Hepatocyte (in vitro differentiated cells): ENCODE data around the gene SLC25A21. TPM values are rescaled to one million over a fixed set of nuclear protein-coding genes. Genes with fewer than 3 reads are reported as not detected.
A peak's percentile ranks its signal among the peaks of the same experiment; 100 is the strongest.

Experiments used
- DNase-seq: peaks from one replicate; pipeline ENCODE4 v3.0.0-alpha.2; 2016; ENCODE audit warnings: low spot score
- H2AFZ ChIP-seq: fragments of 200-600 bp; sonication (generic); 2 replicates; pipeline ENCODE4 v1.6.0; 2016; ENCODE audit warnings: antibody characterized with exemption, mild to moderate bottlenecking
- H3K27ac ChIP-seq: fragments of 200-600 bp; sonication (generic); 2 replicates; pipeline ENCODE4 v1.5.1; 2016; ENCODE audit warnings: mild to moderate bottlenecking
- H3K27me3 ChIP-seq: fragments of 200-600 bp; sonication (generic); 2 replicates; pipeline ENCODE4 v1.6.1; 2016
- H3K36me3 ChIP-seq: fragments of 200-600 bp; sonication (generic); replicated peaks from 2 replicates; pipeline ENCODE4 v1.5.1; 2016; ENCODE audit warnings: low read depth; ENCODE audit not compliant: insufficient read depth
- H3K4me1 ChIP-seq: fragments of 200-600 bp; sonication (generic); 2 replicates; pipeline ENCODE4 v1.5.1; 2016; ENCODE audit warnings: mild to moderate bottlenecking, moderate library complexity; ENCODE audit not compliant: insufficient read depth
- H3K4me2 ChIP-seq: fragments of 200-600 bp; sonication (generic); 2 replicates; pipeline ENCODE4 v1.6.0; 2016
- H3K4me3 ChIP-seq: fragments of 200-600 bp; sonication (generic); 2 replicates; pipeline ENCODE4 v1.5.1; 2016; ENCODE audit warnings: mild to moderate bottlenecking
- H3K79me2 ChIP-seq: fragments of 200-600 bp; sonication (generic); 2 replicates; pipeline ENCODE4 v1.6.0; 2017; ENCODE audit warnings: mild to moderate bottlenecking
- H3K9me2 ChIP-seq: fragments of 200-600 bp; sonication (generic); replicated peaks from 2 replicates; pipeline ENCODE4 v1.6.0; 2017; ENCODE audit warnings: mild to moderate bottlenecking; ENCODE audit not compliant: insufficient read depth
- H3K9me3 ChIP-seq: fragments of 200-600 bp; sonication (generic); 2 replicates; pipeline ENCODE4 v1.5.1; 2016; ENCODE audit warnings: low read depth, mild to moderate bottlenecking
- H4K20me1 ChIP-seq: fragments of 200-600 bp; sonication (generic); 2 replicates; pipeline ENCODE4 v1.6.0; 2016; ENCODE audit warnings: mild to moderate bottlenecking; ENCODE audit not compliant: insufficient read depth, poor library complexity, severe bottlenecking
- EZH2 ChIP-seq: fragments of 200-600 bp; sonication (generic); IDR thresholded peaks from 2 replicates; pipeline ENCODE4 v1.6.1; 2016; ENCODE audit warnings: antibody characterized with exemption, mild to moderate bottlenecking, borderline replicate concordance
- EZH2phosphoT487 ChIP-seq: fragments of 200-600 bp; sonication (generic); IDR thresholded peaks from one replicate; pipeline ENCODE4 v1.6.1; 2018; ENCODE audit warnings: antibody characterized with exemption, mild to moderate bottlenecking, low read depth, moderate library complexity; ENCODE audit not compliant: unreplicated experiment, severe bottlenecking
- WGBS: methylation state at CpG from one replicate; pipeline ENCODE4 v1.1.6; 2016; ENCODE audit warnings: low lambda C conversion rate; ENCODE audit errors: missing lambda C conversion rate; 5-methylcytosine and 5-hydroxymethylcytosine counted together
- polyA plus RNA-seq: library from polyadenylated mRNA; unstranded; fragments of >200 nt; fragmentation: Nextera tagmentation; extraction: Ambion mirVana; gene quantifications from 2 replicates; pipeline ENCODE4 v1.2.1, GENCODE V29; 2016
- total RNA-seq: library from RNA; depleted of rRNA; stranded (reverse); fragments of >200 nt; gene quantifications from 2 replicates; pipeline ENCODE4 v1.2.3, GENCODE V29; 2014
- TF ChIP-seq, protein P1 (sequence below): fragments of 200-600 bp; sonication (generic); IDR thresholded peaks from 2 replicates; pipeline ENCODE4 v1.5.1; 2016; ENCODE audit warnings: antibody characterized with exemption, mild to moderate bottlenecking; ENCODE audit not compliant: poor library complexity

SLC25A21 gene
- total and polyA plus RNA-seq, 2 experiments from 2014 or later: 1.4 to 1.6 TPM

- no peaks in the 10 kb centered on the region for H3K9me2 ChIP-seq
- 61% methylated on average over 15 of the region's 15 CpGs for WGBS
- TF ChIP-seq, protein P1, sequence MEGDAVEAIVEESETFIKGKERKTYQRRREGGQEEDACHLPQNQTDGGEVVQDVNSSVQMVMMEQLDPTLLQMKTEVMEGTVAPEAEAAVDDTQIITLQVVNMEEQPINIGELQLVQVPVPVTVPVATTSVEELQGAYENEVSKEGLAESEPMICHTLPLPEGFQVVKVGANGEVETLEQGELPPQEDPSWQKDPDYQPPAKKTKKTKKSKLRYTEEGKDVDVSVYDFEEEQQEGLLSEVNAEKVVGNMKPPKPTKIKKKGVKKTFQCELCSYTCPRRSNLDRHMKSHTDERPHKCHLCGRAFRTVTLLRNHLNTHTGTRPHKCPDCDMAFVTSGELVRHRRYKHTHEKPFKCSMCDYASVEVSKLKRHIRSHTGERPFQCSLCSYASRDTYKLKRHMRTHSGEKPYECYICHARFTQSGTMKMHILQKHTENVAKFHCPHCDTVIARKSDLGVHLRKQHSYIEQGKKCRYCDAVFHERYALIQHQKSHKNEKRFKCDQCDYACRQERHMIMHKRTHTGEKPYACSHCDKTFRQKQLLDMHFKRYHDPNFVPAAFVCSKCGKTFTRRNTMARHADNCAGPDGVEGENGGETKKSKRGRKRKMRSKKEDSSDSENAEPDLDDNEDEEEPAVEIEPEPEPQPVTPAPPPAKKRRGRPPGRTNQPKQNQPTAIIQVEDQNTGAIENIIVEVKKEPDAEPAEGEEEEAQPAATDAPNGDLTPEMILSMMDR: no peak
- no peak for TF ChIP-seq EZH2
- TF ChIP-seq EZH2phosphoT487: no peak
- H3K9me3 ChIP-seq: no peaks in the 10 kb centered on the region
- H3K4me1 ChIP-seq: peaks cover 10% of the 10 kb centered on the region
- H3K4me2 ChIP-seq: peak overlapping the region; percentile 34
- peak overlapping the region; percentile 64 for H3K27ac ChIP-seq
- no peak for DNase-seq
- H4K20me1 ChIP-seq: no peaks in the 10 kb centered on the region
- no peak overlapping the region for H3K4me3 ChIP-seq
- no peaks in the 10 kb centered on the region for H3K36me3 ChIP-seq
- H2AFZ ChIP-seq: no peak overlapping the region
- no peaks in the 10 kb centered on the region for H3K27me3 ChIP-seq
- no peaks in the 10 kb centered on the region for H3K79me2 ChIP-seq
Measured at GRCh38 chr14:36856095-36856878, 316.1 kb downstream of the SLC25A21 start.

- no peaks in the 10 kb centered on the region for H3K9me3 ChIP-seq
- 83% methylated on average over 3 of the region's 3 CpGs for WGBS
- no peak overlapping the region for H3K4me2 ChIP-seq
- H3K9me2 ChIP-seq: no peaks in the 10 kb centered on the region
- no peaks in the 10 kb centered on the region for H4K20me1 ChIP-seq
- no peak overlapping the region for H3K27ac ChIP-seq
- no peak overlapping the region for H2AFZ ChIP-seq
- H3K4me1 ChIP-seq: peaks cover 10% of the 10 kb centered on the region
- no peak for TF ChIP-seq EZH2phosphoT487
- no peak for TF ChIP-seq EZH2
- TF ChIP-seq, protein P1: no peak
- no peak overlapping the region for H3K4me3 ChIP-seq
- H3K79me2 ChIP-seq: no peaks in the 10 kb centered on the region
- H3K36me3 ChIP-seq: no peaks in the 10 kb centered on the region
- DNase-seq: no peak
- no peaks in the 10 kb centered on the region for H3K27me3 ChIP-seq
Measured at GRCh38 chr14:36855396-36855795, 317.0 kb downstream of the SLC25A21 start.

DNA sequence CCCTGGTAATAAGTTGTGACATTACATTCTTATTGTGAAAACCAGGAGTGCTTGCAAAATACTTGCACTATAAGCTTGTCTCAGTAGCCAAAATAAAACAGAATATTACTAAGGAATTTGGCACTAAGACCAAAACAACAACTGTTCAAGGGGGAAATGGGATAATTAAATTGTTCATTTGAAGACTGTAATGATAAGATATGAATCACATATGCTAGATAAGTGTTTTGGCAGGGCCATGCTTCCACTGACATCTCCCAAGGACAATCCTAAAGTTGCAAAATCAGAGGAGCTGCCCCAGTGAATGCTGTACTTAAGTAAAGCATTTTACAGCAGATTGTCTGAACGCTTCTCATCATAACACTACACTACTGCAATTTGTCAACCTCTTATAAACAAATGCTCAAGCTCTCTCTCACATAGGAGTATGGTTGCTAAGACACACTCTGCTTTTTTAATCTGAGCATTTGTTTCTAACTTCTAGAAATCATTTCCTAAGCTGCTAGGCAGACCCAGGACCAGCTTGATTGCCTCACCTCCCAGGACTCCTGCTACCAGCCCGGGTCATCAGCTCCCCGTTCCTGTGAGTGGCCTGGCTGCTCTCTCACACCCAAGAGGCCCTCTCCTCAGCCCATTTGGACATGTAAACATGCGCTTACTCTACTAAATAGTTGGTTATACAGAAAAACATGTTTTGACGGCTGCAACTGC is 319.3 kb downstream of the SLC25A21 start:
- no peak for TF ChIP-seq EZH2phosphoT487
- TF ChIP-seq, protein P1: no peak
- no peak for TF ChIP-seq EZH2
- 41% methylated on average over 5 of the region's 5 CpGs for WGBS
- no peaks in the 10 kb centered on the region for H3K36me3 ChIP-seq

More for the DNA sequence above, 319.3 kb downstream of the SLC25A21 start:
- no peak overlapping the region for H2AFZ ChIP-seq
- no peaks in the 10 kb centered on the region for H4K20me1 ChIP-seq
- no peaks in the 10 kb centered on the region for H3K79me2 ChIP-seq
- peaks cover 10% of the 10 kb centered on the region for H3K4me1 ChIP-seq
- no peak overlapping the region for H3K4me3 ChIP-seq
- no peaks in the 10 kb centered on the region for H3K9me3 ChIP-seq
- peak overlapping the region; percentile 51 for H3K4me2 ChIP-seq
- H3K9me2 ChIP-seq: no peaks in the 10 kb centered on the region
- H3K27me3 ChIP-seq: no peaks in the 10 kb centered on the region
- DNase-seq: peak; percentile 14
- H3K27ac ChIP-seq: no peak overlapping the region
